ENCODE results near the gene RETREG3.

RETREG3 gene

DNA sequence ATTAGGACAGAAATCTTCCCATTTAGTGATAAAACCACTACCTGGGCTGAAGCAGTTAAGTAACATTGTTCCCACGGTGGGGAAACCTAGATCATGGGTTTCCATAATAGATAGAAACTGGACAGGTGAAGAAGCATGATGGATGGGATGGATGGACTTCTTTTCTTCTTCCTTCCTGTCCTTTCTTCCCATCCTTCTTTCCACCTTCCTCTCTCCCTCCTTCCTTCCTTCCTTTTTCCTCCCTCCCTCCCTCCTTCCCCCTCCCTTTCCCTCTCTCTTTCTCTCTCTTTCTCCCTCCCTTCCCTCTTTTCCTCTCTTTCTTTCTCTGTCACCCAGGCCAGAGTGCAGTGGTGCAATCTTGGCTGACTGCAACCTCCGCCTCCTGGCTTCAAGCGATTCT, 34.7 kb downstream of the RETREG3 start:
- TF ChIP-seq, protein P1, sequence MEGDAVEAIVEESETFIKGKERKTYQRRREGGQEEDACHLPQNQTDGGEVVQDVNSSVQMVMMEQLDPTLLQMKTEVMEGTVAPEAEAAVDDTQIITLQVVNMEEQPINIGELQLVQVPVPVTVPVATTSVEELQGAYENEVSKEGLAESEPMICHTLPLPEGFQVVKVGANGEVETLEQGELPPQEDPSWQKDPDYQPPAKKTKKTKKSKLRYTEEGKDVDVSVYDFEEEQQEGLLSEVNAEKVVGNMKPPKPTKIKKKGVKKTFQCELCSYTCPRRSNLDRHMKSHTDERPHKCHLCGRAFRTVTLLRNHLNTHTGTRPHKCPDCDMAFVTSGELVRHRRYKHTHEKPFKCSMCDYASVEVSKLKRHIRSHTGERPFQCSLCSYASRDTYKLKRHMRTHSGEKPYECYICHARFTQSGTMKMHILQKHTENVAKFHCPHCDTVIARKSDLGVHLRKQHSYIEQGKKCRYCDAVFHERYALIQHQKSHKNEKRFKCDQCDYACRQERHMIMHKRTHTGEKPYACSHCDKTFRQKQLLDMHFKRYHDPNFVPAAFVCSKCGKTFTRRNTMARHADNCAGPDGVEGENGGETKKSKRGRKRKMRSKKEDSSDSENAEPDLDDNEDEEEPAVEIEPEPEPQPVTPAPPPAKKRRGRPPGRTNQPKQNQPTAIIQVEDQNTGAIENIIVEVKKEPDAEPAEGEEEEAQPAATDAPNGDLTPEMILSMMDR (conservative IDR thresholded peaks at IDR 0.05): no peak
- no peak for TF ChIP-seq ZFX (IDR thresholded peaks at IDR 0.05)
- no peak overlapping the region for H3K27ac ChIP-seq

- H3K27ac ChIP-seq: 0 out of 2 replicates have a peak overlapping the region, but pooled peaks have one; percentile 3
- TF ChIP-seq, protein P1 (conservative IDR thresholded peaks at IDR 0.05): no peak
- TF ChIP-seq ZFX (IDR thresholded peaks at IDR 0.05): no peak
Observed at GRCh38 chr17:42573095-42573494, 36.1 kb downstream of the RETREG3 start.

GRCh38 chr17:42571435-42572225, 37.5 kb downstream of the RETREG3 start:
- peak overlapping the region; percentile 63 for H3K27ac ChIP-seq

GRCh38 chr17:42568341-42569111, 40.6 kb downstream of the RETREG3 start:
- H3K27ac ChIP-seq: no peak overlapping the region; the same call in 1 of the 2 replicates
- TF ChIP-seq, protein P1 (conservative IDR thresholded peaks at IDR 0.05): no peak
- no peak for TF ChIP-seq ZFX (IDR thresholded peaks at IDR 0.05)

More at GRCh38 chr17:42571435-42572225, 37.5 kb downstream of the RETREG3 start:
- TF ChIP-seq ZFX (IDR thresholded peaks at IDR 0.05): no peak
- TF ChIP-seq, protein P1 (conservative IDR thresholded peaks at IDR 0.05): no peak

- no peak; the same call in none of the 2 replicates for TF ChIP-seq ZFX (IDR thresholded peaks at IDR 0.05)
- TF ChIP-seq, protein P1 (conservative IDR thresholded peaks at IDR 0.05): no peak
- H3K27ac ChIP-seq: peak within 1 kb of the TSS; percentile 93
Observed at GRCh38 chr17:42566883-42567573, 42.1 kb downstream of the RETREG3 start, which contains the start of gene MLX. Gene MLX, plus strand, starts transcription at chr17:42567100. Its CDS starts 25 bp downstream, at chr17:42567125.

GRCh38 chr17:42566215-42566882, 42.8 kb downstream of the RETREG3 start:
- TF ChIP-seq ZFX (IDR thresholded peaks at IDR 0.05): peak; percentile 42; the same call in 1 of the 2 replicates
- TF ChIP-seq, protein P1 (conservative IDR thresholded peaks at IDR 0.05): no peak
- peak overlapping the region; percentile 93 for H3K27ac ChIP-seq

Data from C4-2B (cell line).